ENCODE results near the gene MRGPRE. TPM values are rescaled to one million over a fixed set of nuclear protein-coding genes. Genes with fewer than 3 reads are reported as not detected.

The MRGPRE gene
- total RNA-seq, 1 experiment from 2014 or later, result not detected

GRCh38 chr11:3202305-3202704 lies 29.9 kb downstream of the MRGPRE start:
- no peaks in the 10 kb centered on the region for H3K9me3 ChIP-seq (ENCODE audit: control insufficient read depth, low read depth, low read length)
- H3K23ac ChIP-seq (ENCODE audit: insufficient read length, low read depth, low read length), result no peak overlapping the region
- H3K23me2 ChIP-seq (ENCODE audit: insufficient read length, low read depth, low read length, poor library complexity, severe bottlenecking), result peaks cover 9% of the 10 kb centered on the region
- H4K91ac ChIP-seq (ENCODE audit: insufficient read length, low read depth, low read length), result no peak overlapping the region
- H3K79me1 ChIP-seq (ENCODE audit: insufficient read depth, low read depth, low read length, poor library complexity, severe bottlenecking), result no peaks in the 10 kb centered on the region
- H3K27ac Mint-ChIP-seq, result no peak overlapping the region
- H3K4me1 Mint-ChIP-seq, result peaks cover 8 to 9% of the 10 kb centered on the region in 2 experiments
- H3K56ac ChIP-seq (ENCODE audit: insufficient read length, low read depth, low read length), result no peak overlapping the region
- no peak overlapping the region for H3K9ac ChIP-seq (ENCODE audit: extremely low read depth, insufficient read length, low read length)
- H4K8ac ChIP-seq (replicated peaks; ENCODE audit: insufficient read length, low read depth, low read length), result no peak overlapping the region
- no peak overlapping the region for H4K5ac ChIP-seq (ENCODE audit: insufficient read length, low read depth, low read length)
- H3K36me3 Mint-ChIP-seq (ENCODE audit: insufficient read depth in 1 of 3, low read depth in 3 of 3), result no peaks in the 10 kb centered on the region
- H3K27me3 Mint-ChIP-seq (ENCODE audit: low read depth), result peaks cover 59% of the 10 kb centered on the region
- H4K20me1 ChIP-seq (ENCODE audit: control insufficient read depth, insufficient read depth, insufficient read length), result peaks cover 2% of the 10 kb centered on the region
- H3K27me3 ChIP-seq (ENCODE audit: insufficient read depth, low read length), result peaks cover 9% of the 10 kb centered on the region; the same call in 1 of the 2 replicates
- H3K79me2 ChIP-seq (ENCODE audit: insufficient read depth, low read length), result no peaks in the 10 kb centered on the region
- no peak overlapping the region for H2BK5ac ChIP-seq (ENCODE audit: insufficient read length, low read length)
- no peak for DNase-seq
- no peak overlapping the region for H3K18ac ChIP-seq (ENCODE audit: insufficient read length, low read depth, low read length)
- no peak for TF ChIP-seq CTCF (conservative IDR thresholded peaks at IDR 0.05)
- H3K4me1 ChIP-seq (ENCODE audit: insufficient read depth, low read length), result no peaks in the 10 kb centered on the region
- H2AK5ac ChIP-seq (ENCODE audit: insufficient read length, low read length), result no peak overlapping the region
- no peaks in the 10 kb centered on the region for H3K9me3 Mint-ChIP-seq
- H3K4me3 Mint-ChIP-seq, result peak overlapping the region in 1 of 2 experiments; percentile 73; a peak in 3 of 5 replicates
- no peak overlapping the region for H3K4me2 ChIP-seq (ENCODE audit: insufficient read depth, insufficient read length, low read length)
- no peak overlapping the region for H3T11ph ChIP-seq (ENCODE audit: low read length)
- no peak overlapping the region for H2BK12ac ChIP-seq (ENCODE audit: insufficient read length, low read depth, low read length)
- H3K27ac ChIP-seq (ENCODE audit: insufficient read length, low read depth, low read length), result no peak overlapping the region
- H2BK20ac ChIP-seq (ENCODE audit: low read depth, low read length, poor library complexity, severe bottlenecking), result no peak overlapping the region
- H3K4ac ChIP-seq (ENCODE audit: low read depth, low read length), result no peak overlapping the region
- no peak overlapping the region for H2BK15ac ChIP-seq (ENCODE audit: low read depth, low read length)
- H3K14ac ChIP-seq (ENCODE audit: insufficient read depth, low read length), result no peak overlapping the region
- WGBS (ENCODE audit: extremely low coverage, insufficient read length, low lambda C conversion rate), result no CpG with 5 or more reads among the region's 7 CpGs
- H2BK120ac ChIP-seq (ENCODE audit: low read depth, low read length, poor library complexity, severe bottlenecking), result no peak overlapping the region
- H2AFZ ChIP-seq (ENCODE audit: low read length), result no peak overlapping the region
